Right cardiac atrium (tissue), 5 donors: ENCODE results near the gene AGAP1. TPM values are rescaled to one million over a fixed set of nuclear protein-coding genes. Genes with fewer than 3 reads are reported as not detected.

Source experiments
- ATAC-seq, 2 donors: fragments of 200-7000 bp; cut with Tn5 transposase; one replicate each; pipeline versions ENCODE4 v1.8.0 to v1.9.1; 2020; ENCODE audit warnings: moderate library complexity in 2 of 2, mild to moderate bottlenecking in 1 of 2
- DNase-seq, 3 donors: peaks; one replicate each; pipeline ENCODE4 v3.0.0-alpha.2; 2020
- H3K27ac ChIP-seq: one replicate; pipeline ENCODE4 v1.5.1; 2013; ENCODE audit warnings: mild to moderate bottlenecking, low read length, control low read depth, moderate library complexity
- H3K27me3 ChIP-seq: one replicate; pipeline ENCODE4 v1.6.1; 2013; ENCODE audit not compliant: control insufficient read depth, insufficient read depth
- H3K4me1 ChIP-seq: one replicate; pipeline ENCODE4 v1.6.1; 2013; ENCODE audit warnings: low read length; ENCODE audit not compliant: control insufficient read depth, insufficient read depth
- H3K4me3 ChIP-seq: one replicate; pipeline ENCODE4 v1.5.1; 2013; ENCODE audit warnings: low read length, control low read depth
- H3K9me3 ChIP-seq: one replicate; pipeline ENCODE4 v1.6.1; 2013; ENCODE audit warnings: low read length; ENCODE audit not compliant: control insufficient read depth
- WGBS: extraction: QIAGEN DNeasy Blood & Tissue Kit; methylation state at CpG from one replicate; pipeline ENCODE4 v1.1.7; 2013; 5-methylcytosine and 5-hydroxymethylcytosine counted together
- intact Hi-C, 4 donors: fragments of 100-400 bp; cut with DNase I; formaldehyde crosslinking; loops; one replicate each; pipeline versions ENCODE4 v1.11.0 to v1.14.0; 2022 to 2023
- polyA plus RNA-seq: library from polyadenylated mRNA; stranded (reverse); fragments of 200-250 nt; gene quantifications from one replicate; pipeline ENCODE4 v1.2.3, GENCODE V29; 2013
- total RNA-seq, 4 donors: library from RNA; stranded (reverse); fragmentation: NEBNext Ultra II Directional; extraction: Animal tissue kit (Norgen Biotek cat#: 25700); gene quantifications; one replicate each; pipeline ENCODE4 v1.2.1, GENCODE V29; 2021
- donor health status: healthy with polysubstance abuse.
- donor health status: DM: no; HTN: yes; CAD: no.
- donor health status: DM: no; HTN: no; CAD: no.
- donor health status: DM: no; HTN: yes; CAD: no; lungs with severe emphysema.
- donor health status: DM: yes; HTN: yes; CAD: no.

AGAP1 gene
- total and polyA plus RNA-seq, 5 donors, result 10.5 to 25.3 (median 22.6) TPM

DNA sequence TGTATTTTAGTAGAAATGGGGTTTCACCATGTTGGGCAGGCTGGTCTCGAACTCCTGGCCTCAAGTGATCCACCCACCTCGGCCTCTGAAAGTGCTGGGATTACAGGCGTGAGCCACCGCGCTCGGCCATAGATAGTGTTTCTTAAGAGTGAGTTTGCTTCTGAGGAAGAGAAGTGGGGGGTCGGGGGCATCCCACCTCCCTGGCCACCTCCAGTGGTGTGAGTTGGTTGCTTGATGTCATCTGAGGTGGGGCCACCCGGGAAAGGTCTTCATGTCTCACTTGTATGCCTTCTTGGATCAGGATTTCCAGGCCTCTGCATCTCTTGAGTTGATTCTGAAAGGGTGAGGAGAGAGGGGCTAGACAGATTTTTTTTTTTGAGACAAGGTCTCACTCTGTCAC is 57.1 kb downstream of the AGAP1 start:
- intact Hi-C loops, result no loop called here
- Histone ChIP-seq H3K9me3 (no peaks in the 10 kb centered on the region), H3K4me3 (no peak overlapping the region), H3K27me3 (no peaks in the 10 kb centered on the region), H3K27ac (no peak overlapping the region), H3K4me1 (peaks cover 7% of the 10 kb centered on the region)
- WGBS, result 98% methylated on average over 8 of the region's 8 CpGs
- DNase-seq (peak in 1 of 3 donors; percentile 22), ATAC-seq (no peak)

DNA sequence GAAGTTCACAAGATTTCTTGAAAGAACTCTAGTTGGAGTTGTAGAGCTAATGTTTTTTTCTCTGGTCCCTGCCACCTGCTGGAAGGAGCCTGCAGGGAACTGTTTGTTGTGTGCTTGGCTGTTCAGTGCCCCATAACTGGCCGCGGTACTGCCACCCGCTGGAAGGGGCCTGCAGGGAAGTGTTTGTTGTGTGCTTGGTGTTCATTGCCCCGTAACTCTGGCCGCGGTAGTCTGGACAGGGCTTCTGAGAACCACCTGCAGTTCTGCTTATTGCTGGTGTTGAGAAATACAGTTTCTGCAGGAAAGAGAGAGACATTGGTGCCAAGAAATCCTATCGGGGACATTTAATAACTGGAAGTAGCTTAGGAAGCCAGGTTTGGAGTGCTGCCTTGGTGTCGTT is 58.1 kb downstream of the AGAP1 start:
- no peak overlapping the region for H3K4me3 ChIP-seq
- 22% methylated on average over 8 of the region's 8 CpGs for WGBS

DNA sequence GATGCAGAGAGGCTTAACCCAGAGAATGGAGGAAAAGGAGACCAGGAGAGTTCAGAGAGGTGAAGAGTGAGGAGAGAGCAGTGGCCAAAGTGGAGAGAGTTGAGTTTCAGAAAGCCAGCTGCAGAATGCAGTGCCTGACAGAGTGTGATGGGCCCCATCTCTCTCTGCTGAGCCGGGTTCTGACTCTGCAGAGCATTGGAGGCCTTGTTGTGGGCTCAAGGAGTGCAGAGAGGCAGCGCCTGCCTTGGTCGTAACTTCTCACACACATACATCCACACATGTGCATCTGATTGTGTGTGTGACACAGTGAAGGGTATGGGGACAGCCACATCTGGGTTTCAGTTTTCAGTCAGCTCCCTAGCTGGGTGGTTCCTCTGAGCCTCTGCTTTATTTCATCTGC is 58.8 kb downstream of the AGAP1 start:
- Histone ChIP-seq H3K4me1 (peaks cover 7% of the 10 kb centered on the region), H3K9me3 (no peaks in the 10 kb centered on the region), H3K27me3 (no peaks in the 10 kb centered on the region), H3K27ac (no peak overlapping the region), H3K4me3 (no peak overlapping the region)
- peak in 1 of 3 donors; percentile 7 for DNase-seq
- 91% methylated on average over 3 of the region's 3 CpGs for WGBS
- ATAC-seq, result no peak
- intact Hi-C loops, result no loop called here

More for the DNA sequence above, 58.1 kb downstream of the AGAP1 start:
- Histone ChIP-seq H3K27me3 (no peaks in the 10 kb centered on the region), H3K27ac (no peak overlapping the region), H3K9me3 (no peaks in the 10 kb centered on the region), H3K4me1 (peaks cover 7% of the 10 kb centered on the region)
- peak; percentile 64 to 69 for ATAC-seq
- intact Hi-C loops, result no loop called here
- DNase-seq, result peak; percentile 27 to 79 (median 75)

DNA sequence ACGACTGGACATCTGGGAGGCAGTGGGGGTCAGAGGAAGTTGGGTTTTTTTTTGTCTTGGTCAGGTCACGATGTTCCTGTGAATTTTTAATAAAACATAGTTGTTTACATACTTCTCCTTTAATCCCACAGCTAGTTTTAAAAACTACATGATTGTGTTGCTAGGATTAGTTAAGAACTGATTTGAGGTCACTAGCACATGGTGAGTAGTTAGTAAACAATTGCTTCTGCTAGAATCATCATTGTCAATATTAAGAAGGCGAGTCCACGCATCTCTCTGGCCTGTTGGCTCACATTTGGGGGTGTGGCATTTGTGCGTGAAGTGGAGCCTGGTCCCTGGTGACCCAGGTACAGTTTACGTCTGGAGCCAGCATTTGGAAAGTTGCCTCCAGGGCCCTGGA is 59.4 kb downstream of the AGAP1 start:
- ATAC-seq (no peak), DNase-seq (peak in 1 of 3 donors; percentile 23)
- no peaks in the 10 kb centered on the region for H3K27me3 ChIP-seq
- H3K27ac ChIP-seq, result no peak overlapping the region
- 78% methylated on average over 6 of the region's 6 CpGs for WGBS
- intact Hi-C loops, result no loop called here
- H3K4me1 ChIP-seq, result peaks cover 7% of the 10 kb centered on the region
- H3K4me3 ChIP-seq, result no peak overlapping the region
- no peaks in the 10 kb centered on the region for H3K9me3 ChIP-seq

DNA sequence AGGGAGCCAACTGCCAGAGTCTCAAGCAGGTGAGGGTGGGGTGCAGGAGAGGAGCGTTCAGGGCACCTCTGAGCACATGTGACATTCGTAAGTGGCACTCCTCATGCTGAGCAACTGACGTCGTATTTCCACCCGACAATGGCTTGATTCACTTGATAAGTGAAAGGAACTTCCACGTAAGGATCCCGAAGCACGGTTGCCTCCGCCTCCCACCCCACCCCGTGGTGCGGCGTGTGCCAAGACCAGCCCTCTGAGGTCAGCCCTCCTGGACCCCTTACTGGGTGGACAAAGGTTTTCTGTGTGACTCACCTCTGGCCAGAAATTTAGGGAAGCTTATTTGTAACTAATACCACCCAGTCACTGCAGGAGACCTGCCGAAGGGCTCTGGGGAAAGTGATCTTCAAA is 59.9 kb downstream of the AGAP1 start:
- H3K9me3 ChIP-seq, result no peaks in the 10 kb centered on the region
- intact Hi-C loops, result no loop called here
- H3K4me1 ChIP-seq, result peaks cover 7% of the 10 kb centered on the region
- DNase-seq, result no peak
- H3K27ac ChIP-seq, result no peak overlapping the region
- H3K27me3 ChIP-seq, result no peaks in the 10 kb centered on the region
- WGBS, result 78% methylated on average over 13 of the region's 13 CpGs
- H3K4me3 ChIP-seq, result no peak overlapping the region
- no peak for ATAC-seq

DNA sequence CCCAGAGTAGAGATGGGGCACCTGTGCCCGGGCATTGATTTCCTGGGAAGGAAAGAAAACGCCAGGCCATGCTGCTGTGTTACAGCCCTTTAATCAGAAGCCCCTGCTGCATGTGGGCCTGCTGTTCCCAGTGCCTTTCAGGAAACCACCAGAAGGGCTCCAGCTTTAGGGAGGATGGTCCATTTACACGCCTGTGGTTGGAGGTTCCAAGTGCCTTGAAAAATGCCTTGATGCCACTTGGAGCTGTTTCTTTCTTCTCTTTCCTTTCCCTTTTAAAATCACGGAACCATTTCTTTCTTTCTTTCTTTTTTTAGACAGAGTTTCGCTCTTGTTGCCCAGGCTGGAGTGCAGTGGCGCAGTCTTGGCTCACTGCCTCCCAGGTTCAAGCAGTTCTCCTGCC is 60.5 kb downstream of the AGAP1 start:
- 95% methylated on average over 6 of the region's 6 CpGs for WGBS
- intact Hi-C loops, result no loop called here
- DNase-seq (no peak), ATAC-seq (no peak)
- Histone ChIP-seq H3K4me3 (no peak overlapping the region), H3K9me3 (no peaks in the 10 kb centered on the region), H3K4me1 (peaks cover 7% of the 10 kb centered on the region), H3K27me3 (no peaks in the 10 kb centered on the region), H3K27ac (no peak overlapping the region)

DNA sequence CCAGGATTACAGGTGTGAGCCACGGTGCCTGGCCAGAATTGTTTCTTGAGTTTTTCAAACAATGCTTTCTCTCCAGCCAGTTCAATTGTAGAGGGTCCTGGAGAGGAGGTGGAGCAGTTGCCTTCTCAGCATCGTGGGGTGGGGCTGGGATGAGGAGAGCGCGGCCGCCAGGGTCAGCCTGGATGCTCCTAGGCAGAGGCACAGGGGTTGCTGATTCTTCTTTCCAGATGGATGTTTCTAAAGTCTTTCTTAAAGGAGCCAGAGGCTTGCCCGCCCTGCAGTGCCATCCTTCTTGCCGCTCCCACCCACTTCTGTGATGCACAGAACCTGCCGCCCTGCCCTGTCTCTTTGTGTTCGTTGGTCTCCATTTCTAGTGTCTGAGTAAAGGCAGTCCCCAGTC is 61.1 kb downstream of the AGAP1 start:
- Histone ChIP-seq H3K9me3 (no peaks in the 10 kb centered on the region), H3K27me3 (no peaks in the 10 kb centered on the region), H3K4me1 (peaks cover 7% of the 10 kb centered on the region), H3K4me3 (no peak overlapping the region), H3K27ac (no peak overlapping the region)
- intact Hi-C loops, result no loop called here
- no peak for DNase-seq
- WGBS, result 93% methylated on average over 9 of the region's 9 CpGs
- ATAC-seq, result no peak

DNA sequence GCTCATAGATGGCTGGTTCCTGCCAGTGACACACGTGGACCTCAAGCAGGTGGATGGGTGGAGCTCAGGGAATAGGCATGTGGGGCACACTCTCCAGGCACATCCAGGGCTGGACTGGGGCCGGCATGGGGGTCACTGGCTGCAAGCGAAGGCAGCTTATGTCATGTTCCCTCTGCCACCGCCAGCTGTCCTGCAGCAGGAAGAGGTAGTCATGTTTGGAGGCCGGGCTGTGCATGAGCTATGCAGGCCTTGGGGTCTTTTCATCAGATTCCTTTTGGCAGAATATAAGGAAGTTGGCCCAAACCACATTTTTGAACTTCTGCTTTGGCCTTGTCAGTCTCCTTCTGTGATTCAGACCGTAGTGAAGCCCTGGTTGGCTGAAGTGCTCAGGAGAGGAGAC is 61.5 kb downstream of the AGAP1 start:
- Histone ChIP-seq H3K27me3 (no peaks in the 10 kb centered on the region), H3K4me1 (peaks cover 7% of the 10 kb centered on the region), H3K4me3 (no peak overlapping the region), H3K27ac (no peak overlapping the region), H3K9me3 (no peaks in the 10 kb centered on the region)
- DNase-seq (peak in 1 of 3 donors; percentile 40), ATAC-seq (no peak)
- WGBS, result 66% methylated on average over 6 of the region's 6 CpGs
- intact Hi-C loops, result no loop called here

DNA sequence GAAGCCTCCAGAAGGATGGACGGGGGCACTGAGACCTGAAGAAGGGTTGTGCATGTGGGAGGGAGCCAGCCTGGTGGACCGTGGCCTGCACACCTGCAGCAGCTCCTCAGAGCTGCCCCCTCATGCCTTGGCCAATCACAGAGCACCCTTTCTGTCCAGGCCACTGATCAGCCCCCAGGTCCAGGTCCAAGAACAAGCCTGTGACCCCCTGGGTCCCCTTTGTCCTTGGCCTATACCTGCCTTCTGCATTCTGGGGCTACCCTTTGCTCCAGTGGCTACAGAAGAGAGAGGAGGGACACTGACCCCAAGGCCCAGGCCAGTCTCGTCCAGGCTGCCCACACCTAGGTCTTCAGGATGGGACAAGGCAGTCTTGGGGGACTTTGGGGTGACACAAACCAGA is 62.2 kb downstream of the AGAP1 start:
- Histone ChIP-seq H3K27ac (no peak overlapping the region), H3K27me3 (no peaks in the 10 kb centered on the region), H3K9me3 (no peaks in the 10 kb centered on the region), H3K4me1 (peaks cover 7% of the 10 kb centered on the region), H3K4me3 (no peak overlapping the region)
- peak in 1 of 3 donors; percentile 24 for DNase-seq
- intact Hi-C loops, result no loop called here
- ATAC-seq, result no peak
- 96% methylated on average over 3 of the region's 3 CpGs for WGBS

DNA sequence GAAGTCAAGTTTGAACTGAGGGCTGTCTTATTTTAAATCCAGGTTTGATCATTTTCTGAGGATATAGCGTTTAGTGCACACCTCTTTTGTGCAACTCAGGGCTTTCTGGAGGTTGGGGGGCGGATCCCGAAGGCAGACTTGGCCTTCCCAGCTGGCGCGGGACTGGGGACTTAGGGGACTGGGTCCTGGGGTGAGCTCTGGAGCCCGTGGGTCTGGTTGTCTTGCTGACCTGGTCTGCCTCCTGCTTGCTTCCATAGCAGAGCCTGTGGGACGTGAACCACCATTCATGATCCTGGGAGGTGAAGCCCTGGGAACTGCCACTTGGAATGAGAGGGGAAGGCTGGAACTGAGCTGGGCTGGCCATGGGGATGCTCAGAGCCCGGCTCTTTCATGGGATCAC is 63.1 kb downstream of the AGAP1 start:
- Histone ChIP-seq H3K9me3 (no peaks in the 10 kb centered on the region), H3K4me1 (peaks cover 7% of the 10 kb centered on the region), H3K27ac (no peak overlapping the region), H3K27me3 (no peaks in the 10 kb centered on the region), H3K4me3 (no peak overlapping the region)
- intact Hi-C loops, result no loop called here
- DNase-seq (peak in 1 of 3 donors; percentile 27), ATAC-seq (no peak)
- WGBS, result 97% methylated on average over 8 of the region's 8 CpGs

DNA sequence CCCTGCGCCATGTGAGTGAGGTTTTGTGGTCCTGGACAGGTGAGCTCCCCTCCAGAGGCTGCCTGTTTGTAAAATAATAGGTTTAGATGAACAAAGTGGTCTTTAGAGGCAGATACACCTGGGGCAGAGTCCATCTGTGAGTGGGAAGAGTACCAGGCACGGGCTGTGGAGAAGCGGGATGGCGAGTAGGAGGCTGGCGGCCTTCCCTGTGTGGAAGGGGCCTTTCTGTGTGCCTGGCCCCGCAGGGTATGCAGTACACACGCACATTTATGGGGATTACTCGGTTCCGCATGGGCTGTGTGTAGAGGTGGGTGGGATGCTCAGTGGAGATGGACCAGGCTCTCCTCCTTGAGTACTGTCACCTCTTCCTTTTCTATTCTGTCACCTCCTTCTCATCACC is 64.1 kb downstream of the AGAP1 start:
- Histone ChIP-seq H3K4me1 (peaks cover 7% of the 10 kb centered on the region), H3K4me3 (no peak overlapping the region), H3K27me3 (no peaks in the 10 kb centered on the region), H3K27ac (no peak overlapping the region), H3K9me3 (no peaks in the 10 kb centered on the region)
- DNase-seq (peak in 1 of 3 donors; percentile 35), ATAC-seq (no peak)
- WGBS, result 98% methylated on average over 9 of the region's 9 CpGs
- intact Hi-C loops, result no loop called here

DNA sequence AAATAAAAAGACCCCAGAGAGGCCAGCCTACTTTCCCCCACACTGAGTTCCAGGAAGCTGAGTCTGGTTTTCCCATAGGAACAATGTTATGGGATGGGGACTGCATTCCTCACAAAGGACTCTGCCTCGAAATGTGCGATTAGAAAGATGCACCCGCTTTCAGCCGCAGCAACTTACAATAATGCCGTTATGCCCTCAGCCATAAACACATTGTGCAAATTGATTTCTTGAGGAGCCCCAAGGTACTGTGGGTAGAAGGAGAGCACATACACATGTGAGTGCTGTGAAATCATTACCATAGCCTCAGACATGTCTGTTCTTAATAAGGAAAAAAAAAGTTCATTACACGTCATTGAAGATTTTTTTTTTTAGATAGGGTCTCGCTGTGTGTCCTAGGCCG is 64.7 kb downstream of the AGAP1 start:
- WGBS, result 83% methylated on average over 8 of the region's 8 CpGs
- no peaks in the 10 kb centered on the region for H3K27me3 ChIP-seq
- no peak overlapping the region for H3K4me3 ChIP-seq
- intact Hi-C loops, result no loop called here
- ATAC-seq (no peak), DNase-seq (no peak)
- no peak overlapping the region for H3K27ac ChIP-seq
- peaks cover 7% of the 10 kb centered on the region for H3K4me1 ChIP-seq
- H3K9me3 ChIP-seq, result no peaks in the 10 kb centered on the region
